Dermis blood vessel endothelial cell (primary cell): Measurements from ENCODE around the gene PRADC1. TPM values are rescaled to one million over a fixed set of nuclear protein-coding genes. Genes with fewer than 3 reads are reported as not detected.
A peak's percentile ranks its signal among the peaks of the same experiment; 100 is the strongest.

Experiments
- DNase-seq: peaks from one replicate; pipeline ENCODE4 v3.0.0; 2010
- total RNA-seq: library from RNA; depleted of rRNA; stranded (reverse); fragments of >200 nt; gene quantifications from 2 replicates; pipeline ENCODE4 v1.2.3, GENCODE V29; 2014

The PRADC1 gene
- total RNA-seq, 1 donor from 2014 or later, result 29.4 TPM

DNA sequence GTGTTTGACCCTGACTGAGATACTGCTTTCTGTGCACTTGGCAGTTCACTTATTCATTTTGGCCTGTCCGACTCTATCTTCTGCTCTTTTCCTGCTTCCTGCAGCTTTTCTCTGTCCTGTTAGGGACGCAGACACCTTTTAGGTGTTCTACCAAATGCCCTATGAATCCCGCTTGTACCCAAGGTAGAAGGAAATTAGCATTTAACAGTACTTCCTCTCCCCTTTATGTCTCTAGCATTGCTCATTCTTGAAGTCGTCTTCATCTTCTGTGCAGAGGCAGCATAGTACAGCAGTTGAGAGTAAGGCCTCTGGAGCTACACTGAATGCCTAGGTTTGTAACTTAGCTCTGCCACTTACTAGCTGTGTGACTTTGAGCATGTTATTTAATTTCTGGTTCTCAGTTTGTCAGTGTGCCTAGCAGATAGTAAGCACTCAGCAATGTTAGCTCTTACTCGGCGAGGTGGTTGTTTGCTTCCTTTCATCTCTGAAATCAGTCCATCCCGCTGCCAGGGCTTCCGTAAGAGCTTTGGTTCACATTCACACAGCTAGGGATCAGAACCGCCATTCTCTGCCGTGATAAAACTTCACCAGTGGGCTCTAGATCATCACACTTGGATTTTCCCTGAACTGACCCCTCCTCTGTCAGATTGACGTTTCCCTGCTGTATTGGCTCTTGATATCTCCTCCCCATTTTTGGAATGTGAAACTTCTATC is 2.4 kb upstream of the PRADC1 start:
- DNase-seq, result peak; percentile 15

GRCh38 chr2:73233932-73234832 is 1.1 kb upstream of the PRADC1 start, which contains the start of gene CCT7:
TSS of gene CCT7 (plus strand) at chr2:73234308. CDS start at chr2:73234379, 71 bp downstream.
- peak; percentile 93 for DNase-seq

DNA sequence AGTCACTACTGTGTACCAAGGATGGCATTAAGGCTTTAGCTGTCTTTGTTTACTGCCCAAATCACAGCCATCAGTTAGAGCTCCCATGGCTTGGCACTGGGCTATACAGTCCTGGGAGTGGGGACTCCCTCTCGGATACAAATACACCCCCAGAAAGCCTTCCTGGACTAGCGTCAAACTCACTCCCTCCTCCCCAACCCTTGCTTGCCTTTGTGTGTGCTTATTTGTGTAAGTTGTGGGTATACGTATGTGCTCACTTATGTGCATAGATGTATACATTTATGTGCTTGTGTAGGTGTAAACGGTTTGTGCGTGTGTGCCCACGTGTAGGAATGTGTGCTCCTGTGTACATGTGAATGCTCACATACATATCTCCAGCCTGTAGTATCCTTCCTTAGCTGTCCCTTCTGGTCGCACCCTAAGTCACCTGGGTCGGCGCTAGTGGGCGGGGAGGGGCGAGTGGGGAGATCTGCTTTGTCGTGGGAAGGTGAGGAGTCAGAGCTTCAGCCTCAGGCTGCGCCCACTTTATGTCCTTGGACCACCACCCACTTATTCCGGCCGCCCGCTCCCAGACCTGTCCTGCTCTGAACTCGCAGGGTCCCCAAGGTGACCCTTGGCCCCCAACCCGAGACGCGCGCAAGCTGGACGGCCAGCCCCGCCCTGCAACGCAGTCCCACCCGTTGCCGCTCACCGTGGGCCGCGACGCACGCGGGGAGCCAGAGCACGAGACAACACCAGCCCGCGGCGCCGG is 461 bp downstream of the PRADC1 start:
- DNase-seq, result peak; percentile 37

DNA sequence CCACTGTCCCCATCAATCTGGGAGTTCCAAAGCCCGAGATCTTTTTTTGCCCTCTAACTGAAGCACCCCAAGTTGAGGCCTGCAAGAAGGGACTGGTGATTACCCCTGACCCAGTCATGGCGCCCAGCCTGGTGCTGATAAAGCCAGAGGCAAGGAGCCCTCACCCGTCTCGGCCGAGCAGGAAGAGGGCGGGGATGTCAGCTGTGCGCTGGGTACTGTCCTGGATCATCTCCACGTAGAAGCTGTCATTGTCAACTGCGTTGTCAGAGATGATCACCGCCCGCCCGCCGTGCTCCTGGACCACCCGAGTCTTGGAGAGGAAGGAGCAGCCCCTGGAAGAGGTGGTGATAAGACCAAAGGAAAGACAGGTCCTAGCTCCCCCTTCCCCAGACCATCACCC is 4.4 kb downstream of the PRADC1 start:
- DNase-seq, result no peak

DNA sequence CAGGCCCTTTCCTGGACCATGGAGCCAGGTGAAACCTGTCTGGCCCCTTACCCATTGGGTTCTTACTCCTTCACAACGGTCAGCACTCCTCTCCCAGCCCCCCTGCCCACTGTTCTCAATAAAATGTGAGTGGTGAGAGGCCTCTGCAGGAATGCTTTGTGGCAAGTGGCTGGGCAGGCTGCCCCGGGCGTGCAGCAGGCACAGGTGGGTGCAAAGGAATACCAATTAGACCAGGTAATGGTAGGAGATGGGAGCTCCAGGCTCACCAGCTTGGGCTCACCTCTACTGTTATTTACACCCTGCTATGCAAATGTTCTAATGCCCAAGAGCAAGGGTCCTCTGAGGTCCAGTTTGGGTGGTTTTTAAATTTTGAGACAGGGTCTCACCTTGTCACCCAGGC is 6.0 kb downstream of the PRADC1 start:
- no peak for DNase-seq

DNA sequence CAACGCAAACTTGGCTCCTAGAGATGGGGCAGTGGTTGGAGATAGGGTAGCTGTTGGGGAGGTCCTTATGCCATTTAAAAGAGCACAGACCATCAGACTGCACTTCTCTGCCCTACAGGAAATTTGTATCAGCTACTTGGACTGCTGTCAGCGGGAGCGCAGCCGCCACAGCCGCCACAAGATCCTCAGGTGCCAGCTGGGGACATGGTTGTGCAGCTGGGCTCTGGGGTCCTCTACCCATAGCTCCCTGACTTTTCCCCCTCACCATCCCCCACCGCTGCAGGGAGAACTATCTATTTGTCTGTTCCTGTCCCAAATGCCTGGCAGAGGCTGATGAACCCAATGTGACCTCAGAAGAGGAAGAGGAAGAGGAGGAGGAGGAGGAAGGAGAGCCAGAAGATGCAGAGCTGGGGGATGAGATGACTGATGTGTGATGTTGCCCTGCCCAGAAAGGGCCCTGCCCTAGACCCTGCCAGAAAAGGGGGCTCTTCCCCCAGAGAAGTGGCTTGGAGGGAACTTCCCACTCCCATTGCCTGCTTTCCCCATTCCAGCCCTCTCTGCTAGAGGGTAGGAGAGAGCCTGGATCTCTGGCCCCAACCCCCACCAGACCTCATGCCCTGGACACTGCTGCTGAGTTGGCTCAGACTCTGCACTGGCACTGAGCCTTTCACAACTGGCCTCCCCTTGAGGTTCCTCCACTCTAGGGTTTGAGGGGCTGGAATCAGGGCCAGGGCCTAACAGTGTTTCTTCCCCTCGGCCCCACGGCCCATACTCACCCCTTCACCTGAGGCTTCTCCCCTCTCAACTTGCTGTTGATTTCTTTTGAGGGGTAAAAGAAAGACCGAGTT is 7.3 kb downstream of the PRADC1 start:
- DNase-seq, result no peak

DNA sequence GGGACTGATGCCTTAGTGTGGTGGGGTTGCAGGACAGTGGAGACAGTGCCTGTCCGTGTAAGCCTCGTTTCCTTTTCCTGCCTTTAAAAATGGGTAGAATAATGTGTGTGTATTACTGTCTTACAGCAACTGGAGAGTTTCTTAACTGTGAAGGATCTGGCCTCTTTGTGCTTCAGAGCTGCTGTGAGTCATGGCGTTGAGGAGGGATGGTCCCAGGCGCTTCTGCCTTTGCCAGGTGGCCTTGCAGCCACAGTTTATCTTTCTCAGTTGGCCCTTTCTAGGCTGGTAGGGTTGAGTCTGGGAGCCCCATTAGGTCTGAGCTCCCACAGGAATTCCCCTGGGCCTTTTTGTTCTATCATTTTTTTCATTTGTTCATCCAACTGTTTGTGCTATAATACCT is 9.2 kb downstream of the PRADC1 start:
- no peak for DNase-seq

GRCh38 chr2:73218298-73218697 is 14.7 kb downstream of the PRADC1 start:
- DNase-seq, result no peak

- no peak for DNase-seq
These were observed 15.2 kb downstream of the PRADC1 start for GRCh38 chr2:73217826-73218225.

GRCh38 chr2:73217160-73217559 is 15.9 kb downstream of the PRADC1 start:
- no peak for DNase-seq

DNA sequence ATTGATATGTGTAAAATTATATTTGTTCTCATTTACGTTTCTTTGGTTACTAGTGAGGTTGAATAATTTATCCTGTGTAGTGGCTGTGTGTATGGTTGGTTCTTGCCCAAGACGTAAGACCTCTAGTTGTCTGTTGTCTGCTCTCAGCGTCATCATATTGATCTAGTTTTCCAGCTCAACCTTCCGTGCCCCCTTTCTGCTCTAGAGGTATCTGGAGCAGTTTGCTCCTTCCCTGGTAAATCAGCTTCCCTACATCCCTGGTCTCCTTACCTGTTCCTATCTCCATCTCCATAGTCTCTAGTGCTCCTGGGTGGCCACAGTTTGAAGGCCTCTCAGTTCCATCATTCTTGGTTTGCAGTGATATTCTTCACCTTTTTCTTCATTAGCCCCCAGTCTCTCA is 17.8 kb downstream of the PRADC1 start:
- no peak for DNase-seq

- DNase-seq, result peak; percentile 87
These were observed 18.7 kb downstream of the PRADC1 start, which contains the start of gene SMYD5 for GRCh38 chr2:73214120-73215035. TSS of gene SMYD5 (plus strand) at chr2:73214245. CDS start at chr2:73214267, 22 bp downstream.

DNA sequence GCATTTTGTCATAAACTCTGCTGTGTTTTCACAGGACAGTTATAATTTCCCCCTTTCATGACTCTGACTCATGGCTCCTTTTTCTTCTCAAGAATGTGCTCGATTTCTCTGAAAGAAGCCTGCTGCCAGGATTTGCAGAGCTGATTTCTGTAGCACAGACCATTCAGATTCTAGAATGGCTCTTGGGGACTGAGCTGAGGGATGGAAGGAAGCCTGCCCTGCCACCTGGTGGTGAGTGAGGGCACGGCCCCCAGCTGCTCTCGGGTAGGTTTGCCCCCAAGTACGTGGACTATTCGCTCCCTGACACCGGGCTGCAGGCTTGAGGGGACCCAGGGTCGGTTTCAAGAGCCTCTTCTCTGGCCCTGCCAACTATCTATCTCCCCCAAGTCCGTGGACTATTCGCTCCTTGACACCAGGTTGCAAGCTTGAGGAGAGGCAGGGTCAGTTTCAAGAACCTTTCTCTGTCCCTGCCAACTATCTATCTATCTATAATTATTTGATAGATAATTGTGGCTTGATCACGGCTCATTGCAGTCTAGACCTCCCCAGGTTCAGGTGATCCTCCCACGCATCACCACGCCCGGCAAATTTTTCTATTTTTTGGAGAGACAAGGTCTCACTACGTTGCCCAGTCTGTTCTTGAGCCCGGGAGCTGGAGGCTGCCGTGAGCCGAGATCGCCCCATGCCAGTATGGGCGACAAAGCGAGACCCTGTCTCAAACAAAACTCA is 20.4 kb downstream of the PRADC1 start:
- peak; percentile 88 for DNase-seq

DNA sequence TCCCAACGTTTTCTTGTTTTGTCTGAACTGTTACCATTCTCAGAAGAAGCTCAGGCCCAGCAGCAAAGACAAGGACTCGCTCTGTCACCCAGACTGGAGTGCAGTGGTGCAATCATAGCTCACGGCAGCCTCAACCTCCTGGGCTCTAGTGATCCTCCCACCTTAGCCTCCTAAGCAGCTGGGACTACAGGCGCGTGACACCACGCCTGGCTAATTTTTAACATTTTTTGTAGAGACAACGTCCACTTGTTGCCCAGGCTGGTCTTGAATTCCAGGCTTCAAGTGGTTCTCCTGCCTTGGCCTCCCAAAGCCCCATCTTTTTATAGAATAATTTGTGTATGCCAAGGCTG is 21.0 kb downstream of the PRADC1 start:
- no peak for DNase-seq

- DNase-seq, result no peak
These were observed 22.3 kb downstream of the PRADC1 start for GRCh38 chr2:73210696-73211095.

GRCh38 chr2:73210019-73210418 is 23.0 kb downstream of the PRADC1 start:
- DNase-seq, result no peak

DNA sequence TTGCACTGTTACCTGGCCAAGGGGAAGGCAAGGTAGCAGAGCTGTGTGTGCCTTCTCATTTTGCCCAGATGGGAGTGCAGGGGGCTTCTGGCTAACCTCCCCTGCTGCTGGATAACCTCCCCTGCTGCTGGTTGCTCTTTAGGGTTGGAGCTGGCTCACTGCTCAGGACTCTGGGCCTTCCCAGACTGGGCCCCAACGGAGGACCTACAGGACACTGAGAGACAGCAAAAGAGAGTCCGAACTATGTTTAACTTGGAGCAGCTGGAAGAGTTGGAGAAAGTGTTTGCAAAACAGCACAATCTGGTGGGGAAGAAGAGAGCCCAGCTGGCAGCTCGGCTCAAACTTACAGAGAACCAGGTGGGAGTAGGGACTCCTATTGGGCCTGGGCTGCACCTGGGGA is 24.8 kb downstream of the PRADC1 start:
- DNase-seq, result no peak

DNA sequence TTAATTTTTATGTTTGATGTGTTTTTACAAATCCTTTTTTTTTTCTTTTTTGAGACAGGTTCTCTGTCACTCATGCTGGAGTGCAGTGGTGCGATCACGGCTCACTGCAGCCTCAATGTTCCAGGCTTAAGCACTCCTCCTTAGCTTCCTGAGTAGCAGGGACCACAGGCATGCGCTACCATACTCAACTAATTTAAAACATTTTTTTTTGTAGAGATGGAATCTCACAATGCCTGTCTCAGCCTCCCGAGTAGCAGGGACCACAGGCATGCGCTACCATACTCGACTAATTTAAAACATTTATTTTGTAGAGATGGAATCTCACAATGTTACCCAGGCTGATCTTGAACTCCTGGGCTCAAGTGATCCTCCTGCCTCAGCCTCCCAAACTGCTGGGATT is 27.4 kb downstream of the PRADC1 start:
- no peak for DNase-seq

GRCh38 chr2:73203055-73203681 is 29.9 kb downstream of the PRADC1 start:
- peak; percentile 21 for DNase-seq
